Stimulated activated CD4-positive, alpha-beta T cell treated with anti-CD3 and anti-CD28 coated beads, Interleukin-12 subunit alpha, Interleukin-12 subunit beta, amount 100 ng/mL, for 4 hours (primary cell): Measurements from ENCODE around the gene SF3B5.
"Not testable (repeated sequence)": the region's sequence is repeated elsewhere in the genome, so short reads cannot be mapped to it uniquely, and the experiment has no call there.

Experiments used
- DNase-seq: peaks from one replicate; pipeline ENCODE4 v3.0.0-alpha.2; 2020

SF3B5 gene

GRCh38 chr6:144095134-144096002 is at the start of gene SF3B5:
Gene SF3B5 (minus strand): TSS chr6:144095573. CDS start chr6:144095497, 76 bp downstream.
- DNase-seq, result peak; percentile 95

GRCh38 chr6:144144996-144145395 is 49.6 kb upstream of the SF3B5 start:
- no peak for DNase-seq

- no peak for DNase-seq
Observed at GRCh38 chr6:144143878-144144277, 48.5 kb upstream of the SF3B5 start.

GRCh38 chr6:144143106-144143505 is 47.7 kb upstream of the SF3B5 start:
- DNase-seq, result no peak

- no peak for DNase-seq
Observed at GRCh38 chr6:144141470-144141869, 46.1 kb upstream of the SF3B5 start.

GRCh38 chr6:144140867-144141266 is 45.5 kb upstream of the SF3B5 start:
- DNase-seq, result no peak

GRCh38 chr6:144139817-144140216 is 44.4 kb upstream of the SF3B5 start:
- no peak for DNase-seq

GRCh38 chr6:144138542-144138941 is 43.2 kb upstream of the SF3B5 start:
- DNase-seq, result no peak

GRCh38 chr6:144134737-144135136 is 39.4 kb upstream of the SF3B5 start:
- no peak for DNase-seq

- DNase-seq, result no peak
Observed at GRCh38 chr6:144134176-144134575, 38.8 kb upstream of the SF3B5 start.

- DNase-seq, result no peak
Observed at GRCh38 chr6:144133225-144133821, 38.0 kb upstream of the SF3B5 start.

GRCh38 chr6:144132167-144132690 is 36.9 kb upstream of the SF3B5 start:
- DNase-seq, result not testable (repeated sequence)

GRCh38 chr6:144131248-144131709 is 35.9 kb upstream of the SF3B5 start:
- DNase-seq, result no peak

GRCh38 chr6:144129469-144129868 is 34.1 kb upstream of the SF3B5 start:
- DNase-seq, result no peak

GRCh38 chr6:144127097-144127496 is 31.7 kb upstream of the SF3B5 start:
- DNase-seq, result no peak

GRCh38 chr6:144123836-144124235 is 28.5 kb upstream of the SF3B5 start:
- DNase-seq, result no peak

GRCh38 chr6:144123421-144123820 is 28.0 kb upstream of the SF3B5 start:
- no peak for DNase-seq

GRCh38 chr6:144122861-144123260 is 27.5 kb upstream of the SF3B5 start:
- DNase-seq, result no peak

GRCh38 chr6:144119376-144119775 is 24.0 kb upstream of the SF3B5 start:
- DNase-seq, result no peak

- DNase-seq, result no peak
Observed at GRCh38 chr6:144115219-144115618, 19.8 kb upstream of the SF3B5 start.

GRCh38 chr6:144113366-144113765 is 18.0 kb upstream of the SF3B5 start:
- no peak for DNase-seq

- no peak for DNase-seq
Observed at GRCh38 chr6:144110210-144110609, 14.8 kb upstream of the SF3B5 start.

- DNase-seq, result no peak
Observed at GRCh38 chr6:144106206-144106605, 10.8 kb upstream of the SF3B5 start.

GRCh38 chr6:144104898-144105487 is 9.6 kb upstream of the SF3B5 start:
- no peak for DNase-seq
